SU-DHL-6 (cell line): ENCODE results near the gene FBN3.

Source experiments
- H2AFZ ChIP-seq: fragments of 200-600 bp; sonication (generic); 2 replicates; pipeline ENCODE4 v1.6.1; 2014; ENCODE audit warnings: low read depth, mild to moderate bottlenecking, moderate library complexity, mixed read lengths, antibody characterized with exemption, low read length; ENCODE audit not compliant: severe bottlenecking
- H3F3A ChIP-seq: fragments of 200-600 bp; shearing (Covaris generic); 2 replicates; pipeline ENCODE4 v1.6.0; 2016; ENCODE audit warnings: antibody characterized with exemption, mild to moderate bottlenecking; ENCODE audit not compliant: insufficient read depth
- H3K27ac ChIP-seq: fragments of 200-600 bp; sonication (generic); 2 replicates; pipeline ENCODE4 v1.5.1; 2016; ENCODE audit warnings: low read depth, mild to moderate bottlenecking, low read length, moderate library complexity, mixed read lengths
- H3K27me3 ChIP-seq: fragments of 200-600 bp; sonication (generic), shearing (Covaris generic); 2 replicates; pipeline ENCODE4 v1.6.0; 2014; ENCODE audit warnings: mild to moderate bottlenecking, low read length
- H3K36me3 ChIP-seq: fragments of 200-600 bp; sonication (generic); 2 replicates; pipeline ENCODE4 v1.6.1; 2014; ENCODE audit warnings: mild to moderate bottlenecking, low read length, mixed read lengths
- H3K4me2 ChIP-seq: fragments of 300-600, 200-600 bp; shearing (Covaris generic), sonication (generic); 2 replicates; pipeline ENCODE4 v1.6.0; 2014; ENCODE audit warnings: low read length, low read depth, mild to moderate bottlenecking; ENCODE audit not compliant: poor library complexity, severe bottlenecking
- H3K4me3 ChIP-seq: fragments of 200-600 bp; sonication (generic); 2 replicates; pipeline ENCODE4 v1.5.1; 2014; ENCODE audit warnings: antibody characterized with exemption, low read length, mild to moderate bottlenecking, mixed read lengths; ENCODE audit not compliant: insufficient read depth, poor library complexity, severe bottlenecking
- H3K79me2 ChIP-seq: fragments of 200-600 bp; sonication (generic); 2 replicates; pipeline ENCODE4 v1.6.1; 2014; ENCODE audit warnings: mild to moderate bottlenecking, low read length, moderate library complexity; ENCODE audit not compliant: insufficient read depth
- H3K9ac ChIP-seq: fragments of 200-600 bp; sonication (generic); 2 replicates; pipeline ENCODE4 v1.7.0; 2014; ENCODE audit warnings: mild to moderate bottlenecking, low read length
- H3K9me2 ChIP-seq: fragments of 200-600 bp; sonication (generic); replicated peaks from 2 replicates; pipeline ENCODE4 v1.6.1; 2014; ENCODE audit warnings: low read length; ENCODE audit not compliant: insufficient read depth
- H3K9me3 ChIP-seq: fragments of 200-600 bp; sonication (generic); 2 replicates; pipeline ENCODE4 v1.6.1; 2014; ENCODE audit warnings: low read length, mixed read lengths; ENCODE audit not compliant: insufficient read depth
- H4K20me1 ChIP-seq: fragments of 200-600 bp; sonication (generic); 2 replicates; pipeline ENCODE4 v1.6.1; 2014; ENCODE audit warnings: low read depth, mild to moderate bottlenecking, antibody characterized with exemption, low read length, moderate library complexity, mixed read lengths
- CTCF ChIP-seq: fragments of 200-600 bp; sonication (generic); IDR thresholded peaks from one replicate; pipeline ENCODE4 v1.5.1; 2017; ENCODE audit warnings: antibody characterized with exemption, mild to moderate bottlenecking, low read length, moderate library complexity; ENCODE audit not compliant: insufficient read depth, poor library complexity, severe bottlenecking
- EZH2phosphoT487 ChIP-seq: fragments of 200-600 bp; sonication (generic), shearing (Covaris generic); conservative IDR thresholded peaks from 2 replicates; pipeline ENCODE4 v1.6.1; 2018; ENCODE audit warnings: mild to moderate bottlenecking, antibody characterized with exemption, low read length, moderate library complexity, mixed read lengths

Gene FBN3

GRCh38 chr19:8097681-8098567 is 51.5 kb downstream of the FBN3 start:
- H3K9me3 ChIP-seq = peaks cover 9% of the 10 kb centered on the region; the same call in 1 of the 2 replicates
- H3F3A ChIP-seq = no peaks in the 10 kb centered on the region
- H3K79me2 ChIP-seq = no peaks in the 10 kb centered on the region
- H3K4me2 ChIP-seq = no peak overlapping the region
- H3K9ac ChIP-seq = no peak overlapping the region
- no peaks in the 10 kb centered on the region for H3K9me2 ChIP-seq
- no peaks in the 10 kb centered on the region for H4K20me1 ChIP-seq
- no peak overlapping the region for H3K4me3 ChIP-seq
- no peak for TF ChIP-seq EZH2phosphoT487
- H3K36me3 ChIP-seq = no peaks in the 10 kb centered on the region
- no peaks in the 10 kb centered on the region; the same call in 1 of the 2 replicates for H3K27me3 ChIP-seq
- H2AFZ ChIP-seq = no peak overlapping the region
- H3K27ac ChIP-seq = no peak overlapping the region

GRCh38 chr19:8097198-8097597 is 52.2 kb downstream of the FBN3 start:
- Histone ChIP-seq H3K9me2 (no peaks in the 10 kb centered on the region), H3K4me3 (no peak overlapping the region), H3K4me2 (no peak overlapping the region), H3F3A (no peaks in the 10 kb centered on the region), H3K27me3 (no peaks in the 10 kb centered on the region; the same call in 1 of the 2 replicates), H3K27ac (no peak overlapping the region), H3K79me2 (no peaks in the 10 kb centered on the region), H3K36me3 (no peaks in the 10 kb centered on the region), H3K9me3 (peaks cover 9% of the 10 kb centered on the region; the same call in 1 of the 2 replicates), H2AFZ (no peak overlapping the region), H3K9ac (no peak overlapping the region), H4K20me1 (no peaks in the 10 kb centered on the region)
- no peak for TF ChIP-seq EZH2phosphoT487
- no peak for TF ChIP-seq CTCF

GRCh38 chr19:8096071-8096470 is 53.3 kb downstream of the FBN3 start:
- Histone ChIP-seq H3K27me3 (no peaks in the 10 kb centered on the region; the same call in 1 of the 2 replicates), H3K9me2 (no peaks in the 10 kb centered on the region), H3K9me3 (peaks cover 9% of the 10 kb centered on the region; the same call in 1 of the 2 replicates), H3K27ac (no peak overlapping the region), H3K36me3 (no peaks in the 10 kb centered on the region), H3K79me2 (no peaks in the 10 kb centered on the region), H3K4me3 (no peak overlapping the region), H3F3A (no peaks in the 10 kb centered on the region), H4K20me1 (no peaks in the 10 kb centered on the region), H2AFZ (no peak overlapping the region), H3K9ac (no peak overlapping the region), H3K4me2 (no peak overlapping the region)
- TF ChIP-seq CTCF (peak; percentile 36), EZH2phosphoT487 (no peak)

GRCh38 chr19:8095354-8095886 is 54.0 kb downstream of the FBN3 start:
- no peaks in the 10 kb centered on the region for H3K79me2 ChIP-seq
- no peaks in the 10 kb centered on the region for H3F3A ChIP-seq
- H3K4me2 ChIP-seq = no peak overlapping the region
- H4K20me1 ChIP-seq = no peaks in the 10 kb centered on the region
- TF ChIP-seq CTCF (no peak), EZH2phosphoT487 (no peak)
- peaks cover 9% of the 10 kb centered on the region; the same call in 1 of the 2 replicates for H3K9me3 ChIP-seq
- no peak overlapping the region for H3K27ac ChIP-seq
- no peaks in the 10 kb centered on the region for H3K36me3 ChIP-seq
- H3K9me2 ChIP-seq = no peaks in the 10 kb centered on the region
- no peak overlapping the region for H3K9ac ChIP-seq
- no peak overlapping the region for H2AFZ ChIP-seq
- H3K4me3 ChIP-seq = no peak overlapping the region
- H3K27me3 ChIP-seq = no peaks in the 10 kb centered on the region; the same call in 1 of the 2 replicates
